HEK293 (cell line): ENCODE measurements around the gene SMCHD1.

ENCODE experiments used
- CTCF ChIA-PET: fragments of 350-600 bp; formaldehyde crosslinking; extraction: SDS; loops from one replicate; lab custom pipeline; 2021; ENCODE audit warnings: antibody characterized with exemption; lab: Yijun Ruan, JAX
- POLR2A ChIA-PET: fragments of 300-600 bp; formaldehyde crosslinking; extraction: SDS; loops from one replicate; lab custom pipeline; 2020; ENCODE audit warnings: antibody characterized with exemption, inconsistent platforms; lab: Yijun Ruan, JAX
- H3K27ac ChIP-seq: fragments of 200-500 bp; sonication (Bioruptor generic); 2 replicates; pipeline ENCODE4 v1.5.1; 2014; ENCODE audit warnings: low read depth, low read length, control low read depth, inconsistent platforms; ENCODE audit errors: extremely low read depth
- H3K36me3 ChIP-seq, 2 experiments: fragments of 200-500 bp in 1 of 2; sonication (Bioruptor generic) in 1 of 2; 1 replicate in 1 of 2; 2 replicates in 1 of 2; pipeline ENCODE4 v1.5.1; 2014 to 2017; ENCODE audit warnings: inconsistent platforms in 2 of 2, low read length in 2 of 2; ENCODE audit not compliant: control insufficient read depth in 2 of 2, insufficient read depth in 1 of 2
- H3K4me1 ChIP-seq: fragments of 200-500 bp; sonication (Bioruptor generic); 2 replicates; pipeline ENCODE4 v1.5.1; 2014; ENCODE audit warnings: mild to moderate bottlenecking, low read length, inconsistent platforms; ENCODE audit not compliant: control insufficient read depth, insufficient read depth
- H3K4me3 ChIP-seq: 2 replicates; pipeline ENCODE4 v1.5.1; 2011; ENCODE audit warnings: low read depth, mild to moderate bottlenecking, control low read depth, low read length, moderate library complexity
- H3K9me3 ChIP-seq: fragments of 200-500 bp; sonication (Bioruptor generic); 2 replicates; pipeline ENCODE4 v1.5.1; 2014; ENCODE audit warnings: low read depth, low read length, inconsistent platforms; ENCODE audit not compliant: control insufficient read depth, insufficient read depth
- EGR2 ChIP-seq: fragments of 450-650 bp; formaldehyde crosslinking; IDR thresholded peaks from 2 replicates; pipeline ENCODE4 v1.5.1; 2016; ENCODE audit warnings: low read depth, missing biosample characterization, missing genetic modification characterization
- FEZF1 ChIP-seq: fragments of 450-650 bp; formaldehyde crosslinking; IDR thresholded peaks from 2 replicates; pipeline ENCODE4 v1.5.1; 2016; ENCODE audit warnings: missing biosample characterization, missing genetic modification characterization
- GLI4 ChIP-seq: fragments of 450-650 bp; formaldehyde crosslinking; IDR thresholded peaks from 2 replicates; pipeline ENCODE4 v1.5.1; 2016; ENCODE audit warnings: missing biosample characterization, missing genetic modification characterization
- HOXD13 ChIP-seq: sonication (generic); formaldehyde crosslinking; IDR thresholded peaks from 2 replicates; pipeline ENCODE4 v1.8.0; 2022; ENCODE audit warnings: missing genetic modification reagents, borderline replicate concordance
- IKZF3 ChIP-seq: fragments of 450-650 bp; IDR thresholded peaks from 2 replicates; pipeline ENCODE4 v1.5.0; 2018; ENCODE audit warnings: missing biosample characterization, mild to moderate bottlenecking, missing genetic modification characterization, moderate library complexity
- RBAK ChIP-seq: fragments of 450-650 bp; formaldehyde crosslinking; IDR thresholded peaks from 2 replicates; pipeline ENCODE4 v1.5.1; 2016; ENCODE audit warnings: missing biosample characterization, missing genetic modification characterization
- SETDB1 ChIP-seq: IDR thresholded peaks from one replicate; pipeline ENCODE4 v1.6.1; 2017; ENCODE audit warnings: mild to moderate bottlenecking, low read length, moderate library complexity, mixed read lengths; ENCODE audit not compliant: insufficient read length
- SP7 ChIP-seq: fragments of 450-650 bp; formaldehyde crosslinking; IDR thresholded peaks from 2 replicates; pipeline ENCODE4 v1.5.1; 2016; ENCODE audit warnings: missing biosample characterization, missing genetic modification characterization
- YY1 ChIP-seq: fragments of 450-650 bp; formaldehyde crosslinking; IDR thresholded peaks from 2 replicates; pipeline ENCODE4 v1.5.1; 2018; ENCODE audit warnings: missing biosample characterization, missing genetic modification characterization
- ZFP41 ChIP-seq: fragments of 450-650 bp; formaldehyde crosslinking; IDR thresholded peaks from 2 replicates; pipeline ENCODE4 v1.5.1; 2016; ENCODE audit warnings: missing biosample characterization, missing genetic modification characterization, borderline replicate concordance
- ZIC2 ChIP-seq: fragments of 450-650 bp; formaldehyde crosslinking; IDR thresholded peaks from 2 replicates; pipeline ENCODE4 v1.5.1; 2016; ENCODE audit warnings: missing biosample characterization, missing genetic modification characterization
- ZNF169 ChIP-seq: fragments of 450-650 bp; formaldehyde crosslinking; IDR thresholded peaks from 2 replicates; pipeline ENCODE4 v1.5.1; 2016; ENCODE audit warnings: missing biosample characterization, missing genetic modification characterization
- ZNF223 ChIP-seq: fragments of 450-650 bp; formaldehyde crosslinking; IDR thresholded peaks from 2 replicates; pipeline ENCODE4 v1.5.1; 2016; ENCODE audit warnings: missing biosample characterization, missing genetic modification characterization
- ZNF311 ChIP-seq: fragments of 450-650 bp; formaldehyde crosslinking; IDR thresholded peaks from 2 replicates; pipeline ENCODE4 v1.5.1; 2017; ENCODE audit warnings: missing biosample characterization, missing genetic modification characterization, borderline replicate concordance
- ZNF391 ChIP-seq: fragments of 450-650 bp; formaldehyde crosslinking; IDR thresholded peaks from 2 replicates; pipeline ENCODE4 v1.5.1; 2016; ENCODE audit warnings: low read depth, missing biosample characterization, missing genetic modification characterization, borderline replicate concordance
- ZNF394 ChIP-seq: fragments of 450-650 bp; formaldehyde crosslinking; IDR thresholded peaks from 2 replicates; pipeline ENCODE4 v1.5.1; 2016; ENCODE audit warnings: missing biosample characterization, missing genetic modification characterization, mild to moderate bottlenecking, moderate library complexity, borderline replicate concordance
- ZNF473 ChIP-seq: fragments of 450-650 bp; formaldehyde crosslinking; IDR thresholded peaks from 2 replicates; pipeline ENCODE4 v1.5.1; 2017; ENCODE audit warnings: missing biosample characterization, missing genetic modification characterization
- ZNF48 ChIP-seq: fragments of 450-650 bp; formaldehyde crosslinking; IDR thresholded peaks from 2 replicates; pipeline ENCODE4 v1.5.1; 2016; ENCODE audit warnings: missing biosample characterization, missing genetic modification characterization
- ZNF501 ChIP-seq: fragments of 450-650 bp; formaldehyde crosslinking; IDR thresholded peaks from 2 replicates; pipeline ENCODE4 v1.5.1; 2016; ENCODE audit warnings: missing biosample characterization, missing genetic modification characterization
- ZNF558 ChIP-seq: fragments of 450-650 bp; formaldehyde crosslinking; IDR thresholded peaks from 2 replicates; pipeline ENCODE4 v1.5.1; 2016; ENCODE audit warnings: missing biosample characterization, missing genetic modification characterization
- ZNF610 ChIP-seq: fragments of 450-650 bp; formaldehyde crosslinking; IDR thresholded peaks from 2 replicates; pipeline ENCODE4 v1.5.1; 2016; ENCODE audit warnings: missing biosample characterization, missing genetic modification characterization, borderline replicate concordance
- ZNF629 ChIP-seq: fragments of 450-650 bp; formaldehyde crosslinking; IDR thresholded peaks from 2 replicates; pipeline ENCODE4 v1.5.1; 2017; ENCODE audit warnings: missing biosample characterization, missing genetic modification characterization
- ZNF747 ChIP-seq: fragments of 450-650 bp; formaldehyde crosslinking; IDR thresholded peaks from 2 replicates; pipeline ENCODE4 v1.5.1; 2016; ENCODE audit warnings: missing biosample characterization, missing genetic modification characterization
- ZNF768 ChIP-seq: fragments of 450-650 bp; formaldehyde crosslinking; IDR thresholded peaks from 2 replicates; pipeline ENCODE4 v1.5.1; 2018; ENCODE audit warnings: missing biosample characterization, mild to moderate bottlenecking, missing genetic modification characterization
- ZNF837 ChIP-seq: fragments of 450-650 bp; formaldehyde crosslinking; IDR thresholded peaks from 2 replicates; pipeline ENCODE4 v1.5.1; 2016; ENCODE audit warnings: missing biosample characterization, missing genetic modification characterization

The SMCHD1 gene

GRCh38 chr18:2686349-2686968, 30.9 kb downstream of the SMCHD1 start:
- Histone ChIP-seq H3K4me3 (no peak overlapping the region), H3K9me3 (no peaks in the 10 kb centered on the region; the same call in 1 of the 2 replicates), H3K36me3 (peaks cover 17 to 55% of the 10 kb centered on the region in 2 experiments), H3K4me1 (peaks cover 3% of the 10 kb centered on the region; the same call in 1 of the 2 replicates), H3K27ac (no peak overlapping the region)
- CTCF ChIA-PET, result interaction anchor here (0.7 kb wide), 1 partner anchor 453 kb away, joined by 4 read pairs; no protein-coding TSS in a partner anchor
- POLR2A ChIA-PET, result no interaction called here
- no peak for TF ChIP-seq GLI4
- 0 out of 2 replicates have a peak, but pooled peaks have one; percentile 31 for TF ChIP-seq ZNF610
- TF ChIP-seq ZNF558, result 0 out of 2 replicates have a peak, but pooled peaks have one; percentile 53

DNA sequence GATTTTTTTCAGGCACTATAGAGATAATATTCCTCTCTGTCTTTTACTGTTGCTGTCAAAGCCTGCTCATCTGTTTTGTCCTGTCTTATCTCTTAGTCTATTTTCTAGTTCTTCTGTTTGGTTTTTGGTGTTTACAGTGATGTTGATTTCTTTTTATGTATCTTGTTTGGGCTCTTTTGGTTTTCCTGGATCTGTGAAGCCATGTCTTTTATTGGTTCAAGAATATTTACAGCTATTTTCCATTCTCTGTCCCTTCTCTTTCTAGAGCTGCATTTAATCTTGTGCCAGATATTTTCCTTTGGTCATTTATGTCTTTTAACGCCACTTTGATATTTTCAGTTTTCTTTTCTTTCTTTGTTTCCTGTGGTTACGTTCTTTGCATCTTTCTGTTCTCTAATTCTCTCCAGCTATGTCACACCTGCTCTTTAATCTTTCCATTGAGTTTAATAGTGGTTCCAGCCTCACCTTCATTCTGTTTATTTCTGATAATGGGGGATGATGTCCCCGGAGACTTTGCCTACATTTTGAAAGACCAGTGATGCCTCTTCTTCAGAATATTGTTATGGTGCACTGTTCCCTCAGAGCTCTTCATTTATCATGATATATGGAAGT, 32.0 kb downstream of the SMCHD1 start:
- no peak overlapping the region for H3K4me3 ChIP-seq
- ChIA-PET CTCF (no interaction called here), POLR2A (no interaction called here)
- no peaks in the 10 kb centered on the region; the same call in 1 of the 2 replicates for H3K9me3 ChIP-seq
- peak; percentile 96 for TF ChIP-seq ZNF558
- TF ChIP-seq ZNF629 (tag by site-specific recombination), result no peak
- TF ChIP-seq ZNF394 (tag by site-specific recombination), result no peak
- H3K4me1 ChIP-seq, result peaks cover 3% of the 10 kb centered on the region; the same call in 1 of the 2 replicates
- H3K27ac ChIP-seq, result no peak overlapping the region
- H3K36me3 ChIP-seq, result peaks cover 21 to 63% of the 10 kb centered on the region in 2 experiments

GRCh38 chr18:2692508-2692907, 37.0 kb downstream of the SMCHD1 start:
- H3K27ac ChIP-seq, result no peak overlapping the region
- ChIA-PET CTCF (no interaction called here), POLR2A (no interaction called here)
- H3K4me3 ChIP-seq, result no peak overlapping the region
- no peaks in the 10 kb centered on the region; the same call in 1 of the 2 replicates for H3K9me3 ChIP-seq
- H3K4me1 ChIP-seq, result no peaks in the 10 kb centered on the region
- H3K36me3 ChIP-seq, result peaks cover 23 to 71% of the 10 kb centered on the region in 2 experiments
- no peak for TF ChIP-seq IKZF3 (tag by site-specific recombination)
- no peak for TF ChIP-seq ZNF768 (tag by site-specific recombination)
- no peak for TF ChIP-seq ZNF837 (tag by site-specific recombination)
- no peak for TF ChIP-seq SP7 (tag by site-specific recombination)
- no peak for TF ChIP-seq ZNF747
- no peak for TF ChIP-seq ZIC2 (tag by site-specific recombination)
- TF ChIP-seq RBAK, result no peak
- no peak for TF ChIP-seq SETDB1
- no peak for TF ChIP-seq ZNF473
- TF ChIP-seq, all 188 proteins: peak for 0

DNA sequence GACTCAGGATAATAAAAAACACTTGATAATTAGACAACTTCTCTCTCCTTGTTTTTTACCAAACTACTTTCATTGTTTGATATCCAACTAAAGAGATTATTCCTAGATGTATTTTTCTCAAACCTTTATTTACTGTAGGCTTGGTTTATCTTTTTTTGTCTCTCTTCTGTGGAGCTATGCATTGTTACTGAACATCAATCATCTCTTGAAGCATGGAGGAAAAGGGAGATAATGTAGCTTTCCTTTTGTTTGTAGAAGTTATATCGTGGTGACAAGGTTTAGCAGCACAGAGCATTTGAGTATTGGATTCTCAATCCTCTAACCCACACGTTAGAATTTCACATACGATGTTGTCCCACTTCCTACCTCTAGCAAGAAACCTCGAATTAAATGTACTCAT, 41.7 kb downstream of the SMCHD1 start:
- no peaks in the 10 kb centered on the region for H3K9me3 ChIP-seq
- ChIA-PET CTCF (no interaction called here), POLR2A (interaction anchor here (1.2 kb wide), 1 partner anchor 41 kb away, joined by 3 read pairs; the partner anchor contains the start of gene SMCHD1)
- TF ChIP-seq YY1 (tag by site-specific recombination) (no peak), FEZF1 (tag by site-specific recombination) (no peak), ZFP41 (tag by site-specific recombination) (no peak), ZNF48 (tag by site-specific recombination) (no peak), ZNF311 (tag by site-specific recombination) (no peak), ZNF473 (no peak), ZNF223 (tag by site-specific recombination) (no peak), HOXD13 (CRISPR knock-in tag) (no peak), ZNF391 (tag by site-specific recombination) (no peak), EGR2 (no peak), ZNF501 (tag by site-specific recombination) (no peak), ZNF169 (no peak)
- no peaks in the 10 kb centered on the region for H3K4me1 ChIP-seq
- no peak overlapping the region for H3K4me3 ChIP-seq
- H3K27ac ChIP-seq, result no peak overlapping the region
- H3K36me3 ChIP-seq, result peaks cover 37 to 78% of the 10 kb centered on the region in 2 experiments
